Occipital lobe (tissue), 2 donors: ENCODE measurements around the gene SCP2. TPM values are rescaled to one million over a fixed set of nuclear protein-coding genes. Genes with fewer than 3 reads are reported as not detected.

Source experiments
- DNase-seq: peaks from one replicate; lab custom pipeline; 2025; lab: John Stamatoyannopoulos, UW
- total RNA-seq: library from RNA; depleted of rRNA; stranded (reverse); fragments of >200 nt; gene quantifications from one replicate; pipeline ENCODE4 v1.2.3, GENCODE V29; 2014

The SCP2 gene
- 72.7 TPM for total RNA-seq

DNA sequence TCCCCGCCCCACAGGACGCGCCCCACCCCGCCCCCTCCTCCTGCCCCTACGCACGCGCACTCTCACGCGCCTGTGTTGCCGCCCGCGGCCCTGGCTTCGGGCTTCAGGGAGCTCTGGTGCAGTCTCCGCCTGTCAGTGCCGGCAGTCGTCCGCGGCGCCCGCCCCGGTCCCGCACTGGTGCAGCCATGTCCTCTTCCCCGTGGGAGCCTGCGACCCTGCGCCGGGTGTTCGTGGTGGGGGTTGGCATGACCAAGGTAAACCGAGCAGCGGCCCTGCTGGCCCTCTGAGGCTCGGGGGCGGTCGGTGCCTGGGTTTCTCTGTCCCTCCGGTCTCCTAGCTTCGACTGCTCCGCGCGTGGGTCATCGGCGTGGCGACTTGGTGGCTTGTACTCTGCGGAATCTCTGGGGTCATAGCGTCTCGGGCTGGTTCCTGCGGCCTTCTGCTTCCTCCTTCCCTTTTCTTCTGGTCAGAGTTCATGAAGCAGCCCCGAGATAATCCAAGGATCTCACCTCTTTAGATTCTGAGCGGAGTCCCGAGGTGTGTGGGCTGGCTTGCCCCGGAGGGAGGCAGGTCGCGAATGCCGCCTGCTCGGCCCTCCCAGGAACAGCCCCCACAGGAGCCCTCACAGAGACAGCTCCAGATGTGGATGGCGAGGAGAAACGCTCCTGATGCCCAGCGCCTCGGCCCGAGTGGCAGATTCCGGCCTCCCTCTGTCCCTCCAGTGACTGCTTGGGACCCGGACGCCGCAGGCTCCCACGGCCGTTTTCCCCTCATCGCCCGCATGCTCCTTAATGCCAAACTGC, at the start of gene SCP2:
Gene SCP2 (plus strand): TSS at position 65 of the 803 bp plus-strand sequence. CDS start 121 bp downstream, at position 186.
- DNase-seq = peak; percentile 79

DNA sequence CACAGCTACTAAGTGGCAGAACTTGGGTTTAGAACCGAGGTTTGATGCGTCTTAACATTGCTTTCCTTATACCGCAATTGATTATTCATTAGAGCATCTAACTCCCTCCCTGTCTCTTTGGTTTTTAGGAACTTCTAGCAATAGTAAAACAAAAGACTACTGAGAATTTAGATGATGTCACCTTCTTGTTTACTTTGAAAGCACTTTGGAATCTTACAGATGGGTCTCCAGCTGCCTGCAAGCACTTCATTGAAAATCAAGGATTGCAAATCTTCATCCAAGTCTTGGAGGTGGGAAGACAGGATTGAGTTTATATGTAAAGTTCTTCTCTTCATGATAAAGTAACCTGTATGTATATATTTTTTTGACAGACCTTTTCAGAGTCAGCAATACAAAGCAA, 49.5 kb upstream of the SCP2 start:
- no peak for DNase-seq

- no peak for DNase-seq
Measured at GRCh38 chr1:52880206-52880605, 46.9 kb upstream of the SCP2 start.

DNA sequence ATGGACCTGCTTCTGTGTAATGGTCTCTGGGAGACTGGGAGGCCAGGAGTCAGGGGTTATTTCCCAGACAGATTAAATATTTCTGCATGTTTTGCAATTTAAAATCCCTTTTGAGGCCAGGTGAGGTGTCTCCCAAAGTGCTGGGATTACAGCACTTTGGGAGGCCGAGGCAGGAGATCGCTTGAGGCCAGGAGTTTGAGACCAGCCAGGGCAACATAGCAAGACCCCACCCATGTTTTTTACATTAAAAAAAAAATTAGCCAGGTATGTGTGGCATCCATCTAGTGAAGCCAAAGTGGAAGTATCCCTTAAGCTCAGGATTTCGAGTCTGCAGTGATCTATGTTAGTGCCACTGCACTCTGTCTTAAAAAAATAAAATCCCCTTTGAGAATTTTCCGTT, 39.6 kb upstream of the SCP2 start:
- no peak for DNase-seq

GRCh38 chr1:52892424-52893215, 34.5 kb upstream of the SCP2 start:
- no peak for DNase-seq

DNA sequence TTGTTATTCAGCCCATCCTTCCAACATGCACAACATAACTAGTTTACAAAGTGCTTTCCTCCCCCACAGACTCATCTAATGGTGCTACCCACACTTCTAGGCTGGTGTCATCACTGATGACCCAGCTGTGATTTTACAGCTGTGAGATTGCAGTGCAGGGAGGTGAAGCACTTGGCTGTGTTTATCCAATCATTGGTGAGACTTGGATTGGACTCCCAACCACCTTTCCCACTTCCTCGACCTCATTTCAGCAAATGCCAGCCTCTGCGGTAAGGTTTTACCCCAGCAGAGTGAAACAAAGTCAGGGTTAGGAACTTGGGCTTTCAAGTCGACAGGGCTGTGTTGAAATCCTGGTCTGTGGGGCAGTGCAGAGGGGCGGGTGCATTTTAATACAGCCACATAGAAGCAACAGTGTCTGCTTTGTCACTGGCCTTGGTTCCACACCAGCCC, 27.6 kb upstream of the SCP2 start:
- no peak for DNase-seq

GRCh38 chr1:52900402-52900801, 26.7 kb upstream of the SCP2 start:
- DNase-seq = no peak

- no peak for DNase-seq
Measured at GRCh38 chr1:52901384-52901783, 25.7 kb upstream of the SCP2 start.

DNA sequence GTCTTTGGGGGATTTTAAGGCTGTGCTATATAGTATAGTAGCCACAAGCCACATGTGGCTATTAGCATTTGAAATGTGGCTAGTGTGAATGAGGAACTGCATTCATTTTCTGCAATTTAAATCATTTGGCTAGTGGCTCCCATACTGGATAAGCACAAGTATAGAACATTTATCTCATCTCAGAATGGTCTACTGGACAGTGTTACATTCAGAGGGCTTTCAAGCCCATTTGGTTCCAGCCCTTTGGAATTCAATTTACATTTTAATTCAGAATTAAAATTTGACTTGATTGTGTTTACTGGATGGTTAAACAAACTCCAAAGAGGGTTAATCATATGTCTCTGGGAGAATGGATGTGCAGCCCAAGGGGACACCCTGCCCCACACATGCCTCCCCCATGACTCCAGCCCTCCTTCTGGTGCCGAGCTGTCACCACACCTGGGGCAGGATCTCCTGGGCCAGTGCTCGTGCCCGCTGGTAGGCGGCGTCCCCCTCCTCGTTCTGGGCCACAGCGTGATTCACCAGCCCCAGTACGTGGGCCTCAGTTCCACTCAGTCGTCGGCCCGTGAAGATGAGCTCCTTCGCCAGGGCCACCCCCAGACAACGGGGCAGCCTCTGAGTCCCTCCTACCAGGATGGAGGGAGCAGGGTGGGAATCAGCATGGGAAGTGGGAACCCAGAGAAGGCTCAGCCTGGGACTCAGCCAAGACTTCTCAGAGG, 22.7 kb upstream of the SCP2 start:
- no peak for DNase-seq

DNA sequence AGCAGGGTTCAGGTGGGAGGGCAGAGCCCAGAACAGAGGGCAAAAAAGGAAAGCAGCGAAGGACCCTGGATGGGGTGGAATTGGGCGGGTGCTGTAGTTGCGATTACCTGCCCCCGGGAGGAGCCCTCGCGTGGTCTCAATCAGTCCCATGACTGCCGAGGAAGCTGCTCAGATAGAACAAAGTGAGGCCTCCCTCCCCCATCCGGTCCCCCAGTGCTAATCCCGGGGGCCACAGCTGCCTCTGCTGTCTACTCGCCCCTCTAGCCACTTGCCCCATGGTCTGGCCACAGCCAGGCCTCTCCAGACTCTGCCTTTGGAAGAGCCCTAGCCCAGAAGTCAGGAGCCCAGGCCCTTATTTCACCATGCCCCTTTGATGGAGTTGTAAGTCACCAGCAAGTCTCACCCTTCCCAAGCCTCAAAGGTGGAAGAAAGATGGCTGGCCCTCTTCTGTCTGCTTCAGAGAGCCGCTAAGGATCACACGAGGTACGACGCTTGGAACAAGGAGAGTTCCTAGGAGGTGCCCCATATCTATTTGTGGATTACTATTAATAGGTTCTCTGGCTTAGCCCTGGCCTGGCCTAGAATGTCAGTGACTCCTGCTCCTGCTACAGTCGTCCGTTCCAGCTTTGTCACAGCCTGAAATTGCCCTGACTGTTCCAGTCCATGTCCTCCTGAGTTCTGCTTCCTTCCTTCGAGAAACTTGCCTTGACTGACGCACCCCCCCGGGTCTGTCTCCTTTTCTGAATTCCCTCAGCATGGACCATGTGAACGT, 22.0 kb upstream of the SCP2 start:
- no peak for DNase-seq

- DNase-seq = no peak
Measured at GRCh38 chr1:52906135-52906603, 20.9 kb upstream of the SCP2 start.

DNA sequence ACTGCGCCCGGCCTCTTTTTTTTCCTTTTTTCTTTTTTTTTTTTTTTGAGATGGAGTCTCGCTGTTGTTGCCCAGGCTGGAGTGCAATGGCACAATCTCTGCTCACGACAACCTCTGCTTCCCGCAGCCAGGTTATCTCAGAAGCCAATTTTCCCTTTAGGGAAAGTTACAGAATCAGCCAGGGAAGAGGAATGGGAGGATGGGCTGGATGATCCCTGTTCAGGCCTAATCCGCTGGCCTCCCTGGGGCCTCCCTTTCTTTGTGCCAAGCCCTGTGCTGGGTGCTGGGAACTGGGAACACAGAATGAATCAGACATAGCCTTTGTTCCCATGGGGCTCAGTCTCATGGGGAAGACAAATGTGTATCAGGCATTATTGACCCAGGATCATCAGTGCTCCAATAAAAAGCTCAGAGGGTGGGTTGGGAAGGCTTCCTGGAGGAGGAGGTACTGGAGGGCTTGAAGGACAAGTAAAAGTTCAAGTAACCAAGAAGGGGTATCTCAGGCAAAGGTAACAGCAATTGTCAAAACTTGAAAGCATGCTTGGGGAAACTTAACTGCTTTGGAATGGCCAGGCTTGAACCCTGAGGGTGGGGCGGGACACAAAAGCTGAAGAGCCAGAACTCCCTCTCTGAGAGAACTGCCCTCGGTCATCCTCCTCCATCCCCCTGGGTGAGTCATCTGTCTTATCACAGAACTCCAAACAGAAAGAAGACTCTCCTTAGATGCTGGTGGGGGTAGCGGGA, 19.8 kb upstream of the SCP2 start:
- DNase-seq = no peak

DNA sequence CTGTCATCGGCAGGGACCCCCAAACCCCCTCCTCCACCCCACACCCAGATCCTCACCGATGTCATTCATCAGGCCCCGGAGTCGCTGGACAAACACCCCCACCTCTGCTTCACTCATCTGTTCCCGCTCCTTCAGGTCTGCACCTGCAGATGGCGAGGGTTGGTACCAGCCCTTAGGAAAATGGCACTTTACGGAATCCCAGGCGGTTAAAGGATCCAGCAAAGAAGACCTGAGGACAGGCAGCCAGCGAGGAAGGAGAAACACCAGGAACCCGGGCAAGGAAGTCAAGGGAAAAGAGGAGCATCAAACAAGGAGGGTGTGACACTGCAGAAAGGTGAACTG, 19.3 kb upstream of the SCP2 start:
- no peak for DNase-seq

- DNase-seq = no peak
Measured at GRCh38 chr1:52911541-52911940, 15.5 kb upstream of the SCP2 start.

DNA sequence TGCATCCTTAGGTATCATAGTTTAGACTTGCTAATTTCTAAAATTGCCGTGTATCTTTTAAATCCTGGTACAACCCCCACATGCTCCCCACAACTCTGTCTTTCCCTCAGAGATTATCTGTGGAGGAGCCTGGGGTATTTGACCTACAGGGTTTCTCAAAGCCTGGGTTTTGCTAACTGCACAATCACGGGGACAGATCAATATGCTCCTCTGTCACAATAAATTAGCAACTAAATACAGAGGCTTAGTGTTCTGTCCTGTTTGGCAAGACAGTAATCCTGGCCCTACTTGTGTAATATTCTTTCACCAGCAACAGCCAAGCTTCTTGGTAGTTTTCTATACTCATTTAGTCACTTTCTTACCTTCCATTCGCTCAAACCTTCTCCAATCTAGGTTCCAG, 14.1 kb upstream of the SCP2 start:
- no peak for DNase-seq

DNA sequence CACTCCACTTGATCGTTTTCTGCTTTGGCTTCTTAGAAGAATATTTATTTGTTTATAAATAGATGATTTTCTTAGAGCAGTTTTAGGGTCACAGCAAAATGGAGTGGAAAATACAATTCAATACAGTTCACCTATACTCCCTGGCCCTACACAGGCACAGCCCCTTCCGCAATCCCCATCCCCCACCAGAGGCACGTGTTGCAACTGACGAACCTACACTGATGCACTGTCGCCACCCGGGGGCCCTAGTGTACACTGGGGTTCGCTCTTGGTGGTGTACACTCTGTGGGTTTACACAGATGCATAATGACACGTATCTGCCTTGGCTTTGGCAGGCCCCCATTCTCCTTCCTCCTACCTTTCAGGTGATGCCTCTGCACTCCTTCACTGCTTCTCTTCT, 13.5 kb upstream of the SCP2 start:
- DNase-seq = no peak

- no peak for DNase-seq
Measured at GRCh38 chr1:52914463-52914862, 12.6 kb upstream of the SCP2 start.

GRCh38 chr1:52915211-52915854, 11.7 kb upstream of the SCP2 start:
- DNase-seq = no peak

- no peak for DNase-seq
Measured at GRCh38 chr1:52915855-52916220, 11.2 kb upstream of the SCP2 start.
